HepG2 (cell line): ENCODE results near the gene RHOG. TPM values are rescaled to one million over a fixed set of nuclear protein-coding genes. Genes with fewer than 3 reads are reported as not detected.

Source experiments
- ATAC-seq: fragments of 200-7000 bp; cut with Tn5 transposase; 3 replicates; pipeline ENCODE4 v1.9.1; 2020; ENCODE audit warnings: mild to moderate bottlenecking, moderate library complexity
- BruUV-seq: library from RNA; stranded (reverse); fragments of 400-500 nt; replicated peaks from 2 replicates; lab custom pipeline; 2021; lab: Mats Ljungman, UMichigan
- CTCF ChIA-PET: fragments of 300-600 bp; formaldehyde crosslinking; extraction: SDS; loops from one replicate; lab custom pipeline; 2021; ENCODE audit warnings: low total read pairs, inconsistent platforms, low intra/inter-chr PET ratio; lab: Yijun Ruan, JAX
- POLR2A ChIA-PET: fragments of 350-600 bp; sonication (Branson Sonifier 250); formaldehyde crosslinking; loops from one replicate; lab custom pipeline; 2020; ENCODE audit warnings: antibody characterized with exemption, inconsistent platforms; lab: Yijun Ruan, JAX
- DNase-seq: peaks from one replicate; pipeline ENCODE4 v3.0.0-alpha.2; 2015; ENCODE audit warnings: low spot score
- FAIRE-seq: peaks from 3 replicates; lab custom pipeline; 2011; peaks lifted over from hg19 to GRCh38; lab: Jason Lieb, UNC
- H2AFZ ChIP-seq: one replicate; pipeline ENCODE4 v1.6.1; 2011; ENCODE audit warnings: low read length, inconsistent platforms
- H3K27ac ChIP-seq: fragments of 300-600 bp; 3 replicates; pipeline ENCODE4 v1.8.0; 2011; ENCODE audit warnings: mixed run types, mild to moderate bottlenecking, mixed read lengths, low read length, inconsistent platforms; ENCODE audit not compliant: insufficient read depth; ENCODE audit errors: extremely low read length
- H3K27me3 ChIP-seq, 2 experiments: fragments of 200-600 bp in 1 of 2; 2 replicates in 1 of 2; 3 replicates in 1 of 2; pipeline versions ENCODE4 v1.6.0 to v1.8.0; 2011; ENCODE audit warnings: low read length in 2 of 2, mild to moderate bottlenecking in 2 of 2, moderate library complexity in 2 of 2, inconsistent platforms in 1 of 2; ENCODE audit not compliant: insufficient read depth in 2 of 2, control insufficient read depth in 1 of 2
- H3K36me3 ChIP-seq, 2 experiments: fragments of 200-600 bp in 1 of 2; replicated peaks in 1 of 2; 2 replicates in 1 of 2; 3 replicates in 1 of 2; pipeline versions ENCODE4 v1.5.1 to v1.8.0; 2011; ENCODE audit warnings: low read length in 2 of 2, inconsistent platforms in 1 of 2; ENCODE audit not compliant: insufficient read depth in 2 of 2, control insufficient read depth in 1 of 2
- H3K4me1 ChIP-seq: 2 replicates; pipeline ENCODE4 v1.5.1; 2012; ENCODE audit warnings: low read length, inconsistent platforms; ENCODE audit not compliant: insufficient read depth
- H3K4me2 ChIP-seq: 2 replicates; pipeline ENCODE4 v1.6.0; 2011; ENCODE audit warnings: low read depth, low read length, inconsistent platforms
- H3K4me3 ChIP-seq, 3 experiments: fragments of 200-600 bp in 1 of 3; sonication (generic), shearing (Covaris generic) in 1 of 3; replicated peaks in 1 of 3; 2 replicates each; pipeline ENCODE4 v1.5.1; 2011 to 2016; ENCODE audit warnings: low read length in 3 of 3, inconsistent platforms in 2 of 3, low read depth in 2 of 3, mild to moderate bottlenecking in 2 of 3, control low read depth in 1 of 3, mixed read lengths in 1 of 3; ENCODE audit not compliant: insufficient read depth in 1 of 3
- H3K79me2 ChIP-seq: one replicate; pipeline ENCODE4 v1.6.1; 2011; ENCODE audit warnings: low read length, inconsistent platforms; ENCODE audit not compliant: insufficient read depth
- H3K9ac ChIP-seq: 2 replicates; pipeline ENCODE4 v1.6.0; 2011; ENCODE audit warnings: mild to moderate bottlenecking, low read depth, low read length, inconsistent platforms; ENCODE audit not compliant: insufficient read depth
- H3K9me3 ChIP-seq: 2 replicates; pipeline ENCODE4 v1.5.1; 2012; ENCODE audit warnings: mild to moderate bottlenecking, low read length
- H4K20me1 ChIP-seq: 2 replicates; pipeline ENCODE4 v1.6.0; 2011; ENCODE audit warnings: inconsistent platforms, mild to moderate bottlenecking, low read length, moderate library complexity; ENCODE audit not compliant: insufficient read depth
- CCDC6 ChIP-seq: sonication (generic); formaldehyde crosslinking; IDR thresholded peaks from 2 replicates; pipeline ENCODE4 v1.8.1; 2022; ENCODE audit warnings: mild to moderate bottlenecking, missing genetic modification reagents, moderate library complexity
- DDIT3 ChIP-seq: sonication (generic); formaldehyde crosslinking; IDR thresholded peaks from 2 replicates; pipeline ENCODE4 v1.4.0; 2020; ENCODE audit warnings: mild to moderate bottlenecking, missing genetic modification reagents
- IRF1 ChIP-seq: sonication (generic); formaldehyde crosslinking; IDR thresholded peaks from 2 replicates; pipeline ENCODE4 v1.4.0; 2020; ENCODE audit warnings: low read depth, mild to moderate bottlenecking, missing genetic modification reagents
- MXD4 ChIP-seq: IDR thresholded peaks from 2 replicates; pipeline ENCODE4 v1.6.1; 2016; ENCODE audit warnings: mild to moderate bottlenecking, missing biosample characterization, missing genetic modification reagents
- NFE2L1 ChIP-seq: sonication (generic); formaldehyde crosslinking; IDR thresholded peaks from 2 replicates; pipeline ENCODE4 v1.4.0; 2020; ENCODE audit warnings: missing genetic modification reagents, mild to moderate bottlenecking, borderline replicate concordance
- NRL ChIP-seq: sonication (generic); formaldehyde crosslinking; IDR thresholded peaks from 2 replicates; pipeline ENCODE4 v1.5.0; 2020; ENCODE audit warnings: missing genetic modification reagents, mild to moderate bottlenecking, moderate library complexity, borderline replicate concordance
- SRSF1 ChIP-seq: fragments of 200-400 bp; formaldehyde crosslinking; optimal IDR thresholded peaks from 2 replicates; pipeline ENCODE3; 2017; ENCODE audit warnings: mild to moderate bottlenecking, low read depth, low read length, moderate library complexity
- SYNCRIP ChIP-seq: fragments of 200-400 bp; formaldehyde crosslinking; IDR thresholded peaks from 2 replicates; pipeline ENCODE4 v1.6.1; 2018; ENCODE audit warnings: mild to moderate bottlenecking, low read depth, low read length; ENCODE audit not compliant: insufficient read depth
- ZBTB4 ChIP-seq: sonication (generic); formaldehyde crosslinking; IDR thresholded peaks from 2 replicates; pipeline ENCODE4 v1.4.0; 2020; ENCODE audit warnings: missing genetic modification reagents, mild to moderate bottlenecking, borderline replicate concordance
- ZNF280B ChIP-seq: sonication (generic); formaldehyde crosslinking; IDR thresholded peaks from 2 replicates; pipeline ENCODE4 v1.5.0; 2020; ENCODE audit warnings: missing genetic modification reagents, mild to moderate bottlenecking, borderline replicate concordance
- ZNF354B ChIP-seq: sonication (generic); formaldehyde crosslinking; IDR thresholded peaks from 2 replicates; pipeline ENCODE4 v1.8.0; 2022; ENCODE audit warnings: mild to moderate bottlenecking, missing genetic modification reagents
- ZNF432 ChIP-seq: sonication (generic); formaldehyde crosslinking; IDR thresholded peaks from 2 replicates; pipeline ENCODE4 v1.5.0; 2020; ENCODE audit warnings: missing genetic modification reagents, mild to moderate bottlenecking, borderline replicate concordance
- ZNF672 ChIP-seq: sonication (generic); formaldehyde crosslinking; IDR thresholded peaks from 2 replicates; pipeline ENCODE4 v1.8.1; 2022; ENCODE audit warnings: missing genetic modification reagents
- ZNF710 ChIP-seq: sonication (generic); formaldehyde crosslinking; IDR thresholded peaks from 2 replicates; pipeline ENCODE4 v1.5.0; 2020; ENCODE audit warnings: mild to moderate bottlenecking, missing genetic modification reagents, borderline replicate concordance
- WGBS: methylation state at CpG from one replicate; pipeline ENCODE4 v1.1.6; 2017; ENCODE audit warnings: low lambda C conversion rate; 5-methylcytosine and 5-hydroxymethylcytosine counted together
- in situ Hi-C: cut with HindIII; loops from 2 replicates; pipeline ENCODE4 v1.10.0; 2017; ENCODE audit warnings: low pct_unique_long_range_greater_than_20kb; ENCODE audit not compliant: extremely low pct_ligation_motif_present
- intact Hi-C: fragments of 100-400 bp; cut with micrococcal nuclease; formaldehyde crosslinking; loops from one replicate; pipeline ENCODE4 v1.10.0; 2022; ENCODE audit not compliant: unreplicated experiment
- polyA plus RNA-seq, 8 experiments: library from polyadenylated mRNA; depleted of rRNA in 3 of 8; stranded (reverse) in 7 of 8; unstranded in 1 of 8; fragments of >200 nt; fragmentation: Illumina TruSeq in 4 of 8; extraction: Trizol in 4 of 8; gene quantifications; 2 replicates each; pipeline versions ENCODE4 v1.2.1 to v1.2.3, GENCODE V29; 2011 to 2016; ENCODE audit warnings: low read depth in 4 of 8, missing spikeins in 1 of 8, mixed read lengths in 1 of 8; ENCODE audit not compliant: insufficient read depth in 1 of 8
- total RNA-seq, 5 experiments: library from RNA; depleted of rRNA; stranded (reverse); fragments of >200 nt; fragmentation: Illumina TruSeq; extraction: Trizol; gene quantifications; 2 replicates each; pipeline ENCODE4 v1.2.3, GENCODE V29; 2016; ENCODE audit warnings: low read depth in 1 of 5

RHOG gene
- total and polyA plus RNA-seq, 2 of the 13 experiments (the other 11 are each of a cell fraction or from before 2014, with no cell fraction given): 7.7 to 23.4 TPM

- no peaks in the 10 kb centered on the region; a peak in 1 of 5 replicates for H3K27me3 ChIP-seq
- peak overlapping the region; percentile 84 for H3K9ac ChIP-seq
- H3K27ac ChIP-seq: no peak overlapping the region
- WGBS: 7% methylated on average over 7 of the region's 7 CpGs
- ATAC-seq (peak; percentile 17), DNase-seq (no peak), FAIRE-seq (no peak)
- CTCF ChIA-PET: interaction anchor here (1.0 to 2.1 kb wide), 2 partner anchors 112 to 217 kb away, joined by 3 to 30 read pairs; no protein-coding TSS in a partner anchor
- no peaks in the 10 kb centered on the region for H3K36me3 ChIP-seq
- POLR2A ChIA-PET: interaction anchor here (0.9 to 3.4 kb wide), 21 partner anchors 12 to 218 kb away, joined by 3 to 44 read pairs (median 6); partner anchors contain the start of genes NUP98 and RHOG
- no peaks in the 10 kb centered on the region for H3K9me3 ChIP-seq
- H3K79me2 ChIP-seq: peaks cover 38% of the 10 kb centered on the region
- H3K4me3 ChIP-seq: peak overlapping the region; percentile 83 to 96 (median 87); a peak in 5 of 6 replicates
- peak overlapping the region; percentile 18 for H2AFZ ChIP-seq
- no peaks in the 10 kb centered on the region for H4K20me1 ChIP-seq
- peaks cover 44% of the 10 kb centered on the region for H3K4me1 ChIP-seq
- BruUV-seq: no TSS peak
- peak overlapping the region; percentile 96 for H3K4me2 ChIP-seq
- intact Hi-C loops: loop anchor here (2.0 kb wide), 3 partner anchors 14 to 104 kb away; partner anchors contain the start of gene RHOG
- in situ Hi-C loops: loop anchor here (10.0 kb wide), 1 partner anchor 110 kb away; no protein-coding TSS in a partner anchor
- TF ChIP-seq ZNF432 (CRISPR knock-in tag) (no peak), DDIT3 (no peak), ZNF354B (CRISPR knock-in tag) (no peak), NFE2L1 (CRISPR knock-in tag) (no peak; the same call in 1 of the 2 replicates), ZNF280B (CRISPR knock-in tag) (peak; percentile 8; the same call in 1 of the 2 replicates), SYNCRIP (no peak), ZNF710 (CRISPR knock-in tag) (peak; percentile 23; the same call in 1 of the 2 replicates), CCDC6 (CRISPR knock-in tag) (no peak), MXD4 (no peak), ZNF672 (CRISPR knock-in tag) (no peak), SRSF1 (no peak), NRL (0 out of 2 replicates have a peak, but pooled peaks have one; percentile 65), ZBTB4 (0 out of 2 replicates have a peak, but pooled peaks have one; percentile 15), IRF1 (CRISPR knock-in tag) (no peak)
Observed at GRCh38 chr11:3854660-3854976, 13.9 kb upstream of the RHOG start.
